Measurements from ENCODE around the gene CFAP61. TPM values are rescaled to one million over a fixed set of nuclear protein-coding genes. Genes with fewer than 3 reads are reported as not detected.

CFAP61 gene
- total RNA-seq, 1 donor from 2014 or later, result not detected

GRCh38 chr20:20363434-20363798, 311.1 kb downstream of the CFAP61 start:
- Mint-ChIP-seq H3K27me3 (ENCODE audit: low read depth) (peaks cover 70% of the 10 kb centered on the region), H3K4me1 (ENCODE audit: low read depth) (peaks cover 9% of the 10 kb centered on the region), H3K36me3 (ENCODE audit: low read depth) (no peaks in the 10 kb centered on the region), H3K9me3 (ENCODE audit: low read depth) (no peaks in the 10 kb centered on the region), H3K27ac (ENCODE audit: unreplicated experiment) (no peak overlapping the region), H3K4me3 (ENCODE audit: unreplicated experiment) (no peak overlapping the region)
- DNase-seq (ENCODE audit: low spot score), result no peak
- no peak for TF ChIP-seq CTCF (IDR thresholded peaks at IDR 0.05)

- H3K4me3 Mint-ChIP-seq (ENCODE audit: unreplicated experiment), result no peak overlapping the region
- TF ChIP-seq CTCF (IDR thresholded peaks at IDR 0.05), result no peak
- no peak overlapping the region for H3K27ac Mint-ChIP-seq (ENCODE audit: unreplicated experiment)
- H3K4me1 Mint-ChIP-seq (ENCODE audit: low read depth), result peaks cover 9% of the 10 kb centered on the region
- H3K27me3 Mint-ChIP-seq (ENCODE audit: low read depth), result peaks cover 66% of the 10 kb centered on the region
- no peaks in the 10 kb centered on the region for H3K36me3 Mint-ChIP-seq (ENCODE audit: low read depth)
- no peaks in the 10 kb centered on the region for H3K9me3 Mint-ChIP-seq (ENCODE audit: low read depth)
- DNase-seq (ENCODE audit: low spot score), result no peak
Measured at GRCh38 chr20:20363799-20364592, 311.7 kb downstream of the CFAP61 start.

- Mint-ChIP-seq H3K4me1 (ENCODE audit: low read depth) (peaks cover 10% of the 10 kb centered on the region), H3K4me3 (ENCODE audit: unreplicated experiment) (no peak overlapping the region), H3K27ac (ENCODE audit: unreplicated experiment) (no peak overlapping the region), H3K9me3 (ENCODE audit: low read depth) (no peaks in the 10 kb centered on the region), H3K36me3 (ENCODE audit: low read depth) (no peaks in the 10 kb centered on the region), H3K27me3 (ENCODE audit: low read depth) (peaks cover 62% of the 10 kb centered on the region)
- TF ChIP-seq CTCF (IDR thresholded peaks at IDR 0.05), result no peak
- DNase-seq (ENCODE audit: low spot score), result no peak
Measured at GRCh38 chr20:20364593-20365479, 312.5 kb downstream of the CFAP61 start.

GRCh38 chr20:20365480-20366161, 313.3 kb downstream of the CFAP61 start:
- no peak overlapping the region for H3K27ac Mint-ChIP-seq (ENCODE audit: unreplicated experiment)
- no peak overlapping the region for H3K4me3 Mint-ChIP-seq (ENCODE audit: unreplicated experiment)
- no peak for DNase-seq (ENCODE audit: low spot score)
- no peak for TF ChIP-seq CTCF (IDR thresholded peaks at IDR 0.05)
- peaks cover 14% of the 10 kb centered on the region for H3K4me1 Mint-ChIP-seq (ENCODE audit: low read depth)
- H3K36me3 Mint-ChIP-seq (ENCODE audit: low read depth), result no peaks in the 10 kb centered on the region
- H3K9me3 Mint-ChIP-seq (ENCODE audit: low read depth), result no peaks in the 10 kb centered on the region
- peaks cover 62% of the 10 kb centered on the region for H3K27me3 Mint-ChIP-seq (ENCODE audit: low read depth)

- no peak for DNase-seq (ENCODE audit: low spot score)
- no peaks in the 10 kb centered on the region for H3K36me3 Mint-ChIP-seq (ENCODE audit: low read depth)
- no peaks in the 10 kb centered on the region for H3K9me3 Mint-ChIP-seq (ENCODE audit: low read depth)
- TF ChIP-seq CTCF (IDR thresholded peaks at IDR 0.05), result no peak
- H3K4me1 Mint-ChIP-seq (ENCODE audit: low read depth), result peaks cover 14% of the 10 kb centered on the region
- no peak overlapping the region for H3K4me3 Mint-ChIP-seq (ENCODE audit: unreplicated experiment)
- no peak overlapping the region for H3K27ac Mint-ChIP-seq (ENCODE audit: unreplicated experiment)
- H3K27me3 Mint-ChIP-seq (ENCODE audit: low read depth), result peaks cover 62% of the 10 kb centered on the region
Measured at GRCh38 chr20:20366551-20366875, 314.2 kb downstream of the CFAP61 start.
